Myocyte (in vitro differentiated cells): Measurements from ENCODE around the gene MEIOSIN. TPM values are rescaled to one million over a fixed set of nuclear protein-coding genes. Genes with fewer than 3 reads are reported as not detected.
"Not testable (repeated sequence)": the region's sequence is repeated elsewhere in the genome, so short reads cannot be mapped to it uniquely, and the experiment has no call there.

Experiments
- DNase-seq: peaks from one replicate; pipeline ENCODE4 v3.0.0-alpha.2; 2012; ENCODE audit warnings: low read depth
- polyA plus RNA-seq: library from polyadenylated mRNA; unstranded; fragments of >200 nt; gene quantifications from one replicate; pipeline ENCODE4 v1.2.1, GENCODE V29; 2012; ENCODE audit warnings: missing spikeins
- total RNA-seq: library from RNA; depleted of rRNA; stranded (reverse); fragments of >200 nt; gene quantifications from 2 replicates; pipeline ENCODE4 v1.2.3, GENCODE V29; 2014

MEIOSIN gene, protein sequence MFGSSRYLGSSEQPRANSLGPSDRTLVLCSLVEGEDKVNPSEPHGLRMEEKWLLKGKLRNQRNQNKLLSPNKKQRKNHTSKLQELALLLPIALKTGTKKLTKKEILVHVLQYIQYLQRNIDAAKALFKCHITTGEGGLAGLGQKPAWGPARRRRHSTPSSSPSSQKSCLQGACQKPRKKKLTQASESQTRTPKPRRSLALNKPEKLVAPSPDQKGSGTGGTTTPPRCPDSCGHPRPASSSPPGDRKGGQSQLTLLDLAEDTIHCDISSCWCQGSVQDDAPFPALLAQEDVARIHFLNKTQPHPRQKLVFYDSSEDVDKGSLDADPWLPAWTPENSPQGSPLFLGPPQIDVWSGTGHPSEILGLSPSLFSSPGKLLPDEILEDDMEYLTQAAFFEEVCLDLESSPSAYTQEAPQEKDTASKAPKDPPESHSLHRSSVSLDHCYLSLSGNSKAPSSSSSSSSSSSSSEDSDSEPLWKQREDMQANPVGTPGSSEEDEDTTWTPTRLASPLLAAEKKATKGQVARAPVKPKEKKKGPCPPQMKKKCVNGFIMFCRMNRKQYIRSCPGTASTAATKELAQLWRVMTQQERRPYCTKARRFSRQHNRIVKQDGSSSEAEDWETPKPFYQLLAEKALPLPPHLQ
- not detected in 2 replicates for total RNA-seq
- polyA plus RNA-seq, result not detected

DNA sequence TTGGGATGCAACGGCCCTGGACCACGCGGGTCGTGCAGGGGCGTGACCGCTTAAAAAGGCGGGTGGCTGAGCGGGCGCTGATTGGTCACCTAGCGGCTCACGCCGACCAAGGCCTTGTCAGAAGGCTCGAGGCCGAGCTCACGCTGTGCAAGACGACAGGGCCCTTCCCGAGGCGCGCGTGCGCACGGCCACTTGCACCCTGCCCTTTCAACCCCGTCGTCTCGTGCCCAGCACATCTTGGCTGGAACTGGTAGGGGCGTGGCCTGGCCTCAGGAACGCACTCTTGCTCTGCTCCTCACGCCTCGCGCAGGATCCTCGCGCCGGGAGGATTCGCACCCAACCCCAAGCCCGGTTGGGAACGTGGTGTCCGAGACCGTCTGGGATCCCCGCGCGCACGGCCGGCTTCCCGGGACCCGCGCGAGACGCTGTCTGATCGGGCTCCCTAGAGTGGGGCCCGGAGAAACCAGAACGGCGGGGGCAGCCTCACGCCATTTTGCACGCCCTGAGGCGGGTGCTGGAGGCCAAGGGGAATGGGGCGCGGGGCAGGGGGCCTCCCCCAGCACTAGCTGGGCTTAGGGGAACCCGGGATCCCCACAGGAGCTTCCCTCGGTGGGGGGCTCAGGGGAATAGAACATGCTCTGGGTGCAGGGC is at the start of gene MEIOSIN:
TSS of gene MEIOSIN (plus strand) at position 280 of the 651 bp plus-strand sequence. CDS start 1,938 bp downstream, outside the sequence.
- no peak for DNase-seq

DNA sequence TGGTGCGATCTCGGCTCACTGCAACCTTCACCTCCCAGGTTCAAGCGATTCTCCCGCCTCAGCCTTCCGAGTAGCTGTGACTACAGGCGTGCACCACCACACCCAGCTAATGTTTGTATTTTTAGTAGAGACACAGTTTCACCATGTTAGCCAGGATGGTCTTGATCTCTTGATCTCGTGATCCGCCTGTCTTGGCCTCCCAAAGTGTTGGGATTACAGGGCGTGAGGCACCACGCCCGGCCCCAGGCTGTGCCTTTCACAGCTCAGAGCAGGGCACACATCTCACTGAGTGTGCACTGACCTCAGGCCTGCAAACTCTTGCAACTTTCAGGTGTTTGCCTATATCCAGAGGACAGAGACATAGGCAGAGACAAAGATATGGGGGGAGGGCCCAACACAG is 48.2 kb upstream of the MEIOSIN start:
- not testable (repeated sequence) for DNase-seq

DNA sequence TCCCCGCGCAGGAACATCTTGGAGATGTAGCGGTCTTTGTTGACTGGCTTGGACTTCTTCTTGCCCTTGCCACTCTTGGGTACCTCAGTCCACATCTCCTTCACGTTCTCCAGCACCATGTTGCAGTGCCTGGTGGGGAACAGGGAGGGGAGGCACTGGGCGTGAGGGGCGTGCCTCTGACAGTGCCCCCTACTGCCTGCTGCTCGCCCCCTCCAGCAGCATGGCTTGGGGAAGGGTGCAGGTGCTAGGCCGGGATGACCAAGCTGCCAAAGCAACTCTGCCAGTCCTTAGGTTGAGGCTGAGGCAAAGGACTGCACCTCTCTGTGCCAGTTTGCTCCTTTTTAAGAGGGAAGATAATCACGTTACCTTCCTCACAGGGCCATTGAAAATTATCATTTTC is 45.6 kb upstream of the MEIOSIN start:
- DNase-seq, result no peak

DNA sequence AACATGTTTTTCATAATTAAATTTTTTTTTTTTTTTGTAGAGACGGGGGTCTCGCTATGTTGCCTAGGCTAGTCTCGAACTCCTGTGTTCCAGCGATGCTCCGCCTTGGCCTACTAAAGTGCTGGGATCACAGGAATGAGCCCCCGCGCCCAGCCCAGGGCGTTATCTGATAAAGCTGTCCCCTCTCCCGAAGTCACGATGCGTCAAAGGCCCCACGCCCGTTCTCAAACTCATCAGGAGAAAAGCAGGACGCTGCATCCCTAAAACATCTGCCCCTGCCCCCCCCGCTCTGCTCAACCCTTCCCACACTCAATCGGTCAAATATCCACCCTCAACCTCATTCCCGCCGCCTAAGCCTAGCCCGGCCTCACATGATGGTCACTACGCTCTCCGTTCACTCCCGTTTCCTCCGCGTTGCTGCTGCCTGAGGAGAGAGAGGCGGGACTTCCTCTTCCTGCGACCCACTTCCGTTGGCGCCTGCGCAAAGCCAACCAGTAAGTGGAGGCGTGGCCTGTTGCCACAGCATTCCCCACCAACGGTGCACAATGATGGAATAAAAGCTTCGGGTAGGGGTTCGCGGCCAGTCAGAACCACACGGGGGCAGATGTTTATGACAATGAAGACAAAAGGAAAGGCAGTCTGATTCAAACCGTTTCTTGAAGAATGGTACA is 41.6 kb upstream of the MEIOSIN start, which contains the start of gene SNRPD2:
TSS of gene SNRPD2 (minus strand) at position 438 of the 671 bp plus-strand sequence. CDS start at position 373, 65 bp downstream.
- peak; percentile 96 for DNase-seq

DNA sequence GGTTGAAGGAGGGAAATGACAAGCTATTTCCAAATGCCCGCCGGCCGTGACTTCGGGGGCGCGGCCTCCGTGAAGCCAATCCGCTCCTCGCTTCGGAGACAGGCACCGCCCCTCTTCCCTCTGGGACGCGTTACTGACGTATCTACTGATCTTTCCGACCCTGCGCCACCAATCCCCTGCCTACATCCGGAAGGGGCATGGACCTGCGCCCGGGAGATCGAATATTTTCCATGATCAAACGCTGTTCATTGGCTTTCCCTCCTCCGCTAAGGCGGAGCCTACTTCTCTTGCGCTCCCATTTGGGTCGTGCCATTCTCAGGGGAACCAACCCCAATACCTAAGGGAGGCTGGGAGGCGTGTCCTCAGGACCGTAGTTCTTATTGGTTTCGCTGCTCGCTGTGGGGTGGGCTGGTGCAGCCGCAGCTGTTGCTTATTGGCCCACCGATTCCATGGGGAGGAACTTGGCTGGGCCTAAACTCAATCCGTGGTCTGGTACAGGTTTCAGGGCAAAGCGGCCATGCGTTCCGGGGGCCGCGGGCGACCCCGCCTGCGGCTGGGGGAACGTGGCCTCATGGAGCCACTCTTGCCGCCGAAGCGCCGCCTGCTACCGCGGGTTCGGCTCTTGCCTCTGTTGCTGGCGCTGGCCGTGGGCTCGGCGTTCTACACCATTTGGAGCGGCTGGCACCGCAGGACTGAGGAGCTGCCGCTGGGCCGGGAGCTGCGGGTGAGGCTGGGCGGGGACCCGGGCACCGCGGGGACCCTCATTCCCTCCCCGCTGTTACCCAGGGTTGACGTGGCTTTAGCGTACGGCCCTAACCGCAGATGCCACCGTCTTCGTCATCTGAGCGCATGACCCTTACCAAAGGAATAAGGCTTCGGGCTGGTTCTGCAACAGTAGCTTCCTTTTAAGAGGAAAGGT is 40.8 kb upstream of the MEIOSIN start, which contains the start of gene QPCTL:
TSS of gene QPCTL (plus strand) at position 480 of the 919 bp plus-strand sequence. CDS start at position 518, 38 bp downstream.
- DNase-seq, result peak; percentile 100

DNA sequence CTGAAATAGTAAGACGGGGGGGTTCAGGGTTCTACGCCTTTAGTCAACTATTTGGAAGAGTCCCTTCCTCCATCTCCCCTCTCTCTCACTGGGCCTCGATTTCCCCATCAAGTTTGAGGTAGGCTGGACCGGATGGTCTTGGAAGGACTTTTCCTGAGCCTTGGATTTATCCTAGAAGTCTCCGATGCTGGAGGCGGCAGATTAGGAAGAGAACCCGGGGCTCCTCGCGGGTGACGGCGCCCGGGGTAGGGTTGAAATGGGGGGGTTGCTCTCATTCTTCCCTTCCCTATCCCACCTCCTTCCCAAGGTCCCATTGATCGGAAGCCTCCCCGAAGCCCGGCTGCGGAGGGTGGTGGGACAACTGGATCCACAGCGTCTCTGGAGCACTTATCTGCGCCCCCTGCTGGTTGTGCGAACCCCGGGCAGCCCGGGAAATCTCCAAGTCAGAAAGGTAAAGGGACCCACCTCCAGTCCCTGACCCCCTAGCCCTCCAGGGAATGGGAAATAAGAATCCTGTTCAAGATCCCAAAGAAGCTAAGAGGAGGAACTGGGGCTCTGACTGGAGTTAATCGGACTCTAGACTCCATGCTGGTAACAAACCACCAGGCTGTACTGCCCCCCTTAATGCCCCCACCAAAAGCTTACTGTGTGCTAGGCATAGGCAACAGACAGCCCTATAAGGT is 40.0 kb upstream of the MEIOSIN start:
- DNase-seq, result peak; percentile 80

DNA sequence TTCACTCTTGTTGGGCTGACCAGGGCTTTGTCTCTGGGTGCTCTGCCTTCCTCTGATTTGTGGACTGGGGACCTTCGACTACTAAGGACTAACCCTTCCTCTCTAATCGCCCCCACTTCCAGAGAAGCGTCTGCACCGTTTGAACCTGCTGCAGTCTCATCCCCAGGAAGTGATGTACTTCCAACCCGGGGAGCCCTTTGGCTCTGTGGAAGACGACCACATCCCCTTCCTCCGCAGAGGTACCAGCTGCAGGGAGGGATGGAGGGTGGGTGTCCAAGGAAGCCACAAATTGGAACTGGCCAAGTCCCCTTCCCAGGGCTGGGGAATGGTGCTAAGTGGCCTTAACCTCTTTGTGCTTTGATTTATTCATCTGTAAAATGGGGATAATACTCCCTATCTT is 31.6 kb upstream of the MEIOSIN start:
- no peak for DNase-seq

DNA sequence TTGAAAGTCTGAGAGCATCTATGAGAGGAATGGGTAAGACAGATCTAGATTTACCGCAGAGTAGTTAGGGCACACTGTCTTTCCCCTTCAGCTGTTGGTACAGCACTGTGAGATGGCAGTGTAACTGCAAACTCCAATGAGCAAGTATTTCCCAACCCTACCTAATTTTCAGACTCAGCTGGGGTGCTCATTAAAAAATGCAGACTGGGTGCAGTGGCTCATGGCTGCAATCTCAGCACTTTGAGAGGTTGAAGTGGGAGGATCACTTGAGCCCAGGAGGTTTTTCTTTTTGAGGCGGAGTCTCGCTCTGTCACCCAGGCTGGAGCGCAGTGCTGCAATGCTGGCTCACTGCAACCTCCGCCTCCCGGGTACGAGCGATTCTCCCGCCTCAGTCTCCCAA is 28.1 kb upstream of the MEIOSIN start:
- DNase-seq, result no peak

DNA sequence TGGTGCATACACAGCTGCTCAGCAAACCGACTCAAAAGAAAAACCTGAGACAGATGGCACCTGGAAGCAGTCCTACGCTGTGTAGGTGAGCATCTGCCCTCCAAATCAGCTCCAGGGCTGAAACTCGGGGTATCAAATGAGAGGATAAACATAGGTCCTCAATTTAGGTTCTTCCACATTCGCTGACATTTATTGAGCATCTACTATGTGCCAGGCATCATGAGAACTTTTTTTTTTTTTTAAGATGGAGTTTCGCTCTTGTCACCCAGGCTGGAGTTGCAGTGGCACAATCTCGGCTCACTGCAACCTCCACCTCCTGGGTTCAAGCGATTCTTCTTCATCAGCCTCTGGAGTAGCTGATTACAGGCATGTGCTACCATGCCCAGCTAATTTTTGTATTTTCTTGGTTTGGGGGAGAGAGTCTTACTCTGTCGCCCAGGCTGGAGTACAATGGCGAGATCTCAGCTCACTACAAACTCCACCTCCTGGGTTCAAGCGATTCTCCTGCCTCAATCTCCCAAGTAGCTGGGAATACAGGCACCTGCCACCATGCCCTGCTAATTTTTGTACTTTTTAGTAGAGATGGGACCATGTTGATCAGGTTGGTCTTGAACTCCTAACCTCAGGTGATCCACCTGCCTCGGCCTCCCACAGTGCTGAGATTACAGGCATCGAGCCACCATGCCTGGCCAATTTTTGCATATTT is 27.4 kb upstream of the MEIOSIN start:
- no peak for DNase-seq

DNA sequence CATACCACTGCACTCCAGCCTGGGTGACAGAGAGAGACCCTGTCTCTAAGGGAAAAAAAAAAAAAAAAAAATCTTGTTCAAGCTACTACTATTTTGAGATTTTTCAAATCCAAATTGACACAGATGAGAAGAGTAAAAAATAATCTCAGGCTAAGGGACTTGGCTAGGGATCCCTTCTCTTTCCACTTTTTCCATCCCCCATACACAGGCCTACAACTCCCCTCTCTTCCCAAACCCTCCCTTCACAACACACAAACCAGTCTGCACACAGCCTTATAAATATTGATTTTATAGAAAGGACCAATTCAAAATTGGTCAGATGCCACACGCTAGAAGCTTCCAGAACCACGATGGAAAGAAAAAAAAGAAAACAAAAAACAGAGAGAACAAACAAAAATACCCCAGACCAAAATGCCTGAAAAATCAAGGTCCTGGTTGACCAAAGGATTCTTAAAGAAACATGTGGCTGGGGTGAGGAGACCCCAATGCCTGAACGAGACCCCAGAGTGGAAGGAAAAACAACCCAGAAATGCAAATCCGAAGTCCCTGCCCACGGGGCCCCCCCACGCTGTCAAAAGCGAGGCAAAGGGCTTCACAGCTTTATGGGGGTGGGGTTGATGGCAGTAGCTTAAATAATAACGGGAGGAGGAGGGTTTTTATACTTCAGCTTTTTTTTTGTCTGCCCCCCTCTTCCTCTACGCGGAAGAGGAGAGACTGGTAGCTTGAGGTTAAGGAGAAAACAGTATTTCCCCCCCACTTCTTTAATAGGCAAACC is 22.7 kb upstream of the MEIOSIN start:
- DNase-seq, result no peak

DNA sequence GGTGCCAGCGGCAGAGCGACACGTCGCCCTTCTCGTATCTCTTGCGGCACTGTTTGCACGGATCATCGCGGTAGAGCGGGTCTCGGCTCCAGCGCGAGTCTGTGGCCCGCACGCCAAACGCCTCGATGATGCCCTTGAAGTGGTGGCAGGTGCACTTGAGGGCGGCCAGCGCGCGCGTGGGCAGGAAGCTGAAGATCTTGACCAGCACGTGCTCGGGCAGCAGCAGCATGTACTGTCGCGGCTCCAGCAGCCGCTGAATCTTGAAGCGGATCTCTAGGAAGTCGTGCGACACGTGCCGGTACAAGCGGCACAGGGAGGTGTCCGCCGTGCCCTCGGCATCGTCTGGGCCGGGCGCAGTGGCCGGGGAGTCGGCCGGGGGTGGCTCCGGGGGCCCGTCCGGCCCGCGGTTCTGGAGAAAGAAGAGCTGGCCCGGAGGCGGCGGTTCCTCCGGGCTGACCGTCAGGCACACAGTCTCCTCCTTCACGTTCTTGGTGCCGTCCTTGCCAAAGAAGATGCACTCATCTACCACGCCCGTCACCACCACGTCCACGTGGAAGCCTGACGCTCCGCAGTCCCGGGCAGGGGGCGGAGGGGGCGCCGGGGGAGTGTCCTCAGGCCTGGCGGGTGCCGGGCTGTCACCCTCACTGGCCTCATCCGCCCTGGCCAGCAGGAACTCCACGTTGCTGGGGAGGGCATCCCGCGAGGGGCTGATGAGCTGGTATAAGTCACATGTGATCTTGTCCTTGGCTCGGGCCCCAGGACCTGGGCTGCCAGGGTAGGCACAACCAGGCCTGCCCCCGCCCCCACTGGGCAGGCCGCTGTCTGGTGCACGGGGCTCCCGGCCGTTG is 21.2 kb upstream of the MEIOSIN start:
- no peak for DNase-seq

DNA sequence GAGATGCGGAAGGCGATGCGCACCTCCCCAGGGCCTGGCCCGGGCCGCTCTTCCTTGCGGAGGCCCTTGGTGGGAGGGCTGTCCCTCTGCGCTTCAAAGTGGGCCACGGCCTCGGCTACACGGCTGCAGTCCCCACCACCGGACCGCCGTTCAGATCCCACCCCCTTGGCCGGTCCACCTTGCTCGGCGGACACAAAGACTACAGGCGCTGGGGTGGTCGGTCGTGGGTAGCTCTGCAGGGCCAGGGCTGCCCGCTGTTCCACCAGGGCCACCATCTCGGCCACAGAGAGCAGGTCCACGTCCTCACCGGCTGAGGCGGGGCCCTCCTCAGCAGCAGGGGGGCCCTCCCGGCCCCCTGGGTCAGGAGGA is 20.6 kb upstream of the MEIOSIN start:
- DNase-seq, result no peak

DNA sequence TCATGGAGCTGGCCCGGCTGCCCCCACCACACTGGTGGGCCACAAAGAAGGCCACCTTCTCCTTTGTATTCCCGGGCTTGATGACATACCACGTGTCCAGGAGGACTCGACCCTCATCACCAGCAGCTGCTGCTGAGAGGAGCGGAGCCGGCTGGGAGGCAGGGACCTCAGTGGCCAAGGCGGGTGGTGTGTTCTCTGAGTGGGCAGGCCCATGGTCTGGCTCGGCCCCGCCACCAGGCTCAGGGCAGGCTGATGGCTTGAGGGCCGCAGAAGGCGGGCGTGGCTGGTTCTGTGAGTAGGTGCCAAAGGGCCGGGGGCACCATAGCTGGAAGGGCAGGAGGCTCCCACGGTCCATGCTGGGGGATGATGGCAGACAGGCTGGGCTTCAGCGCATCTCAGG is 20.1 kb upstream of the MEIOSIN start:
- DNase-seq, result no peak

DNA sequence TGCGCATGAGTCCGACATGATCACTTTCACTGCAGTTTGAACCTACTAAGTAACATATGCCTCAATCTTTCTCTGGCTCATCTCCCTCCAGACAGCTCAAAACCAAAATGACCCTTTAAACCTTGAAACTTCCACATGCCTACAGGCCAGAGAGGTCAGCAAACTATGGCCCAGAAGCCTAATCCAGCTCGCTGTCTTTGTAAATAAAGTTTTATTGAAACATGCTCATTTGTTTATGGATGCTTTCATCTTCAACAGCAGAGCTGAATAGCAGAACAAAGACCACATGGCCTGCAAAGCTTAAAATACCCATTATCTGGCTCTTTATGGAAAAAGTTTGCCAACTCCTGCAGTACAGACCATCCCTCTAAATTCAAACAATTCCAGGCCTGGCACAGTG is 18.1 kb upstream of the MEIOSIN start:
- no peak for DNase-seq

DNA sequence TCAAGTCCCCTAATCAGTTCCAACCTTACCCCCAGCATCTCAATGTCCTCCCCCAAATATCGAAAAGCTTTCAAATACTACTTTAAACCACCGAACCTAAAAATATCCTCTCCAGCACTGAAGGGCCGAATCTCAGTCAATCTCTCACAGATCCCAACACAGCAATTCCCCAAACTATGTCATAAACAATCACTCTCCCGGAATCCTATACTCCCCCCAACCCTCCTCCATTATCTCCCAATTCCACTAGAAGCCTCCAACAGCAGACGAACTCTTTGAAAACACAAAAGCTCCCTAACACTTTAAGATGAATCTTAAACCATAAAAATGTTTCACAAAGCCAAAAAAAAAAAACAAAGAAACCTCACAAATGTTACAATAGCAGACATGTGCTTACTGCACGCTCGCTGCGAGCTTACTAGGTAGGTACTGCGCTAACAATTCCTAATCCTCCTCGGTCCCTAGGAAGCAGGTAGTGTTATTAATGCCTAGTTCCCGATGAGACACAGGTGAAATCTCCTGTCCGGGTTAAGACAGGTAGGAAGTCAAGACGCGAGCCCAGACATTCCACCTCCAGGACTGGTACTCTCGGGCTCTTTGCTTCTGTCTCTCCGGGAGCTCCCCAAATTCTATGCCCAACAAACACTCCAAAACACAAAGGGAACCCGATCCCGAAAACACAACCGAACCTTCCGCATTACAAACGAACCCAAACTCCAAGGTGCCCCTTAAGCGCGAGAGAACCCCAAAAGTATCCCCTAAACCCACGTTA is 16.7 kb upstream of the MEIOSIN start:
- peak; percentile 29 for DNase-seq
